ENCODE data around the gene ST6GAL1.

The ST6GAL1 gene

DNA sequence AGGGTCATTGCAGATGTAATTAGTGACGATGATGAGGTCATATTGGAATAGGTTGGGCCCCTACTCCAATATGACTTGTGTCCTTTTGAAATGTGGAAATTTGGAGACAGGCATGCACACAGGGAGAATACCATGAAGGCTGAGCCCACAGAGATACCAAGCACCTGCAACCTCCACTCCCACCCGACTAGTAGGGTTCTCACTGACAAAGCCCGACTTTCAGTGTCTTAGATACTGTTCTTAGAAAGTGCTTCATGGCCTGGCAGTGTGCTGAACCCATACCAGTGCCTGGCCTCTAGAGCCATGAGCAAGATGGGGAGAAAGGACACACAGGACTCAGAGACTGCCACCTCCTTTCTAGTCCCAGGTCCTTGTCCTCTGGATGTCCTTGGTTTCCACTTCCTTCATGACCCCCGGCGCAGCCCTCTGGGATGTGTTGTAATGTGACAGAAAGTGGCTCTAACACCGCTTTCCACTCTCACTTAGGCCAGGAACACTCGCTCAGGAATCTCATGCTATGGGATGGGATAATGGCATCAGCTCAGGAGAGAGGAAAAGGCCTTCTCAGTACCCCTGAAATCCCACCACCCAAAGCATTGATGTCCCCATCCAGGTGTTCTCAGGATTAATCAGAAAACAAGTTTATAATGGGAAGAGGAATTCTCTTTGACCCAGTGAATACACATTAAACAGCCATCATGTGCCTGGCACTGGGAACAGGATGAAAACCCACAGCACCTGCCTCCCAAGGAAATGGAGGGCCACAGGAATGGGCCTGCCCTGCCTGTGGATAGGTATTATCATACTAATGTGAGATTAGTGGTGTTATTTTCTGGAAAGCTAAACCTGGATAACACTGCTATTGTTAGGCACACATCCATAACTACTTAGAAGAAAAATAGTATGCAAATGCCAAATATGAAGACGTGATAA lies 149.0 kb downstream of the ST6GAL1 start:
- Histone ChIP-seq H3K4me3 (ENCODE audit: severe bottlenecking) (no peak overlapping the region), H3K9me3 (ENCODE audit: severe bottlenecking) (no peaks in the 10 kb centered on the region), H3K36me3 (ENCODE audit: low read depth) (no peaks in the 10 kb centered on the region), H3K4me1 (ENCODE audit: insufficient read depth, poor library complexity, severe bottlenecking) (no peaks in the 10 kb centered on the region), H3K27ac (ENCODE audit: poor library complexity, severe bottlenecking) (no peak overlapping the region), H3K27me3 (ENCODE audit: insufficient read depth, poor library complexity, severe bottlenecking) (no peaks in the 10 kb centered on the region)
- TF ChIP-seq, protein P1, sequence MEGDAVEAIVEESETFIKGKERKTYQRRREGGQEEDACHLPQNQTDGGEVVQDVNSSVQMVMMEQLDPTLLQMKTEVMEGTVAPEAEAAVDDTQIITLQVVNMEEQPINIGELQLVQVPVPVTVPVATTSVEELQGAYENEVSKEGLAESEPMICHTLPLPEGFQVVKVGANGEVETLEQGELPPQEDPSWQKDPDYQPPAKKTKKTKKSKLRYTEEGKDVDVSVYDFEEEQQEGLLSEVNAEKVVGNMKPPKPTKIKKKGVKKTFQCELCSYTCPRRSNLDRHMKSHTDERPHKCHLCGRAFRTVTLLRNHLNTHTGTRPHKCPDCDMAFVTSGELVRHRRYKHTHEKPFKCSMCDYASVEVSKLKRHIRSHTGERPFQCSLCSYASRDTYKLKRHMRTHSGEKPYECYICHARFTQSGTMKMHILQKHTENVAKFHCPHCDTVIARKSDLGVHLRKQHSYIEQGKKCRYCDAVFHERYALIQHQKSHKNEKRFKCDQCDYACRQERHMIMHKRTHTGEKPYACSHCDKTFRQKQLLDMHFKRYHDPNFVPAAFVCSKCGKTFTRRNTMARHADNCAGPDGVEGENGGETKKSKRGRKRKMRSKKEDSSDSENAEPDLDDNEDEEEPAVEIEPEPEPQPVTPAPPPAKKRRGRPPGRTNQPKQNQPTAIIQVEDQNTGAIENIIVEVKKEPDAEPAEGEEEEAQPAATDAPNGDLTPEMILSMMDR (IDR thresholded peaks at IDR 0.05; ENCODE audit: poor library complexity, severe bottlenecking): no peak
- DNase-seq (ENCODE audit: low spot score): no peak
- no peak for ATAC-seq (ENCODE audit: low read depth)

DNA sequence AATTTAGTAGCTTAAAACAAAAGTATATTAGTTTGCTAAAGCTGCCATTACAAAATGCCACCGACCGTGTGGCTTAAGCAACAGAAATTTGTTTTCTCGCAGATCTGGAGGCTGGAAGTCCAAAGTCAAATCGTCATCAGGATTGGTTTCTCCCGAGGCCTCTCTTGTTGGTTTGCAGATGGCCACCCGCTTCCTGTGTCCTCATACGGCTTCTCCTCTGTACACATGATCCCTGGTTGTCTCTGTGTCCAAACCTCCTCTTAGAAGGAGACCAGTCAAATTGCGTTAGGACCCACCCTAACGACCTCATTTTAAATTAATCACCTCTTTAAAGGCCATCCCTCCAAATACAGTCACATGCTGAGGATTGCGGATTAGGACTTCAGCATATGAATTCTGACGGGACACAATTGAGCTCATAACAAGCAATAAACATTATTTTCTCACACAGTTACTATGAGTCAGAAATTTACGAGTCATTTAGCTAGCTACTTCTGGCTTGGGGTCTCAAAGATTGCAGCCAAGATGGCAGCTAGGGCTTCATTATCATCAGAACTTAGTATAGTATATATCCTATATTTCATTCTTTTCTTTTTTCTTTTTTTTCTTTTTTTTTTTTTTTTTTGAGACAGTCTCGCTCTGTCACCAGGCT lies 150.6 kb downstream of the ST6GAL1 start:
- no peaks in the 10 kb centered on the region for H3K27me3 ChIP-seq (ENCODE audit: insufficient read depth, poor library complexity, severe bottlenecking)
- DNase-seq (ENCODE audit: low spot score) (no peak), ATAC-seq (ENCODE audit: low read depth) (no peak)
- H3K36me3 ChIP-seq (ENCODE audit: low read depth): no peaks in the 10 kb centered on the region
- TF ChIP-seq, protein P1 (IDR thresholded peaks at IDR 0.05; ENCODE audit: poor library complexity, severe bottlenecking): no peak
- no peaks in the 10 kb centered on the region for H3K4me1 ChIP-seq (ENCODE audit: insufficient read depth, poor library complexity, severe bottlenecking)
- no peak overlapping the region for H3K27ac ChIP-seq (ENCODE audit: poor library complexity, severe bottlenecking)
- H3K4me3 ChIP-seq (ENCODE audit: severe bottlenecking): no peak overlapping the region
- H3K9me3 ChIP-seq (ENCODE audit: severe bottlenecking): no peaks in the 10 kb centered on the region

DNA sequence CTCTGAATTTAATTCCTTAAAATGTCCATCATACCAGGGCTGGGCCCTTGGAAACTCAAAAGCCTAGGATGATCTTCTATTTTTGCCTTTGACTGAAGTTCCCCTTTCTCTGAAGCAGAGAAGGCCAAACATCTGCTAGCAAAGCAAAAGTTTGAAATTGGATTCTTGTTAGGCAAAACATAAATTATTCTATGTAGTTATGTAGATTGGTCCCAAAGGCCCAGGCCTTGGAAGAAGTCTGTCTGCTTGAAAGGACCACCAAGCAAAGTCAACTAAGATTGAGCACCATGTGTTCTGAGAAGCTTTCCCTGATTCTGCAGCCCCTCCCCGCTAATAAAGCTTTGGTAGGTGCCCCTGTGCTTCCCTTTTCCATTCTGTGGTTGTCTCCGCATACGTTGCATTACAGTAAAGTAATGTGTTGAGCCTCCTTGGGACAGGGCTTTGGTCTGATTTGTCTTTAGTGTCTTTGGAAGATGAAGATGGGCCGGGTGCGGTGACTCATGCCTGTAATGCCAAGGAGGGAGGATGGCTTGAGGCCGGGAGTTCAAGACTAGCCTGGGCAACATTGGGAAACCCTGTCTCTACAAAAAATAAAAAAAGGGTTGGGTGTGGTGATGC lies 152.5 kb downstream of the ST6GAL1 start:
- H3K27ac ChIP-seq (ENCODE audit: poor library complexity, severe bottlenecking): no peak overlapping the region
- TF ChIP-seq, protein P1 (IDR thresholded peaks at IDR 0.05; ENCODE audit: poor library complexity, severe bottlenecking): no peak
- ATAC-seq (ENCODE audit: low read depth): no peak

DNA sequence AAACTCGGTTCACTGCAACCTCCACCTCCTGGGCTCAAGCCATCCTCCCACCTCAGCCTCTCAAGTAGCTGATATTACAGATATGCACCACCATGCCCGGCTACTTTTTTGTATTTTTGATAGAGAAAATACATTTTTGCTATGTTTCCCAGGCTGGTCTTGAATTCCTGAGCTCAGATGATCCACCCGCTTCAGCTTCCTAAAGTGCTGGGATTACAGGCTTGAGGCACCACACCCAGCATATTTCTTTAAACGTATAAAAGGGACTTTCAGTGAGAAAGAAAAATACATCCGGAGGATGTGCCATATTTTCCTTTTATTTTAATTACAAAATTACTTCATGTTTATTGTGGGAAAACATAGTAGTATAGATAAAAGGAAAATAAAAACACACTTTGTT lies 153.8 kb downstream of the ST6GAL1 start:
- Histone ChIP-seq H3K27ac (ENCODE audit: poor library complexity, severe bottlenecking) (no peak overlapping the region), H3K4me3 (ENCODE audit: severe bottlenecking) (no peak overlapping the region), H3K27me3 (ENCODE audit: insufficient read depth, poor library complexity, severe bottlenecking) (no peaks in the 10 kb centered on the region), H3K36me3 (ENCODE audit: low read depth) (no peaks in the 10 kb centered on the region), H3K9me3 (ENCODE audit: severe bottlenecking) (peaks cover 4% of the 10 kb centered on the region), H3K4me1 (ENCODE audit: insufficient read depth, poor library complexity, severe bottlenecking) (no peaks in the 10 kb centered on the region)
- ATAC-seq (ENCODE audit: low read depth): no peak
- TF ChIP-seq, protein P1 (IDR thresholded peaks at IDR 0.05; ENCODE audit: poor library complexity, severe bottlenecking): no peak
- no peak for DNase-seq (ENCODE audit: low spot score)

More for the DNA sequence above, 152.5 kb downstream of the ST6GAL1 start:
- Histone ChIP-seq H3K4me3 (ENCODE audit: severe bottlenecking) (no peak overlapping the region), H3K36me3 (ENCODE audit: low read depth) (no peaks in the 10 kb centered on the region), H3K9me3 (ENCODE audit: severe bottlenecking) (peaks cover 4% of the 10 kb centered on the region), H3K27me3 (ENCODE audit: insufficient read depth, poor library complexity, severe bottlenecking) (no peaks in the 10 kb centered on the region), H3K4me1 (ENCODE audit: insufficient read depth, poor library complexity, severe bottlenecking) (no peaks in the 10 kb centered on the region)
- no peak for DNase-seq (ENCODE audit: low spot score)

Data from RWPE2 (cell line).